Measurements from ENCODE around the gene METTL5. TPM values are rescaled to one million over a fixed set of nuclear protein-coding genes. Genes with fewer than 3 reads are reported as not detected.

METTL5 gene
- total RNA-seq, 1 donor from 2014 or later, result 44.0 TPM

GRCh38 chr2:169775354-169775753 lies 49.4 kb downstream of the METTL5 start:
- no peaks in the 10 kb centered on the region for H3K27me3 Mint-ChIP-seq (ENCODE audit: low read depth)
- H3K27ac Mint-ChIP-seq, result no peak overlapping the region
- peaks cover 12% of the 10 kb centered on the region for H3K4me1 Mint-ChIP-seq
- DNase-seq (ENCODE audit: low spot score in 2 of 2, unreplicated experiment in 2 of 2), result no peak
- no peak for TF ChIP-seq CTCF (IDR thresholded peaks at IDR 0.05; ENCODE audit: unreplicated experiment)
- no peak overlapping the region for H3K4me3 Mint-ChIP-seq
- H3K36me3 Mint-ChIP-seq, result peaks cover 7% of the 10 kb centered on the region
- peaks cover 3% of the 10 kb centered on the region for H3K9me3 Mint-ChIP-seq

GRCh38 chr2:169772651-169773050 lies 52.1 kb downstream of the METTL5 start:
- Mint-ChIP-seq H3K27ac (no peak overlapping the region), H3K27me3 (ENCODE audit: low read depth) (no peaks in the 10 kb centered on the region), H3K36me3 (no peaks in the 10 kb centered on the region), H3K4me1 (peaks cover 12% of the 10 kb centered on the region), H3K9me3 (no peaks in the 10 kb centered on the region), H3K4me3 (no peak overlapping the region)
- no peak for TF ChIP-seq CTCF (IDR thresholded peaks at IDR 0.05; ENCODE audit: unreplicated experiment)
- no peak for DNase-seq (ENCODE audit: low spot score in 2 of 2, unreplicated experiment in 2 of 2)

GRCh38 chr2:169771612-169772011 lies 53.1 kb downstream of the METTL5 start:
- H3K27ac Mint-ChIP-seq, result no peak overlapping the region
- TF ChIP-seq CTCF (IDR thresholded peaks at IDR 0.05; ENCODE audit: unreplicated experiment), result no peak
- no peak overlapping the region for H3K4me3 Mint-ChIP-seq
- H3K36me3 Mint-ChIP-seq, result no peaks in the 10 kb centered on the region
- no peaks in the 10 kb centered on the region for H3K27me3 Mint-ChIP-seq (ENCODE audit: low read depth)
- no peak for DNase-seq (ENCODE audit: low spot score in 2 of 2, unreplicated experiment in 2 of 2)
- H3K9me3 Mint-ChIP-seq, result no peaks in the 10 kb centered on the region
- peaks cover 12% of the 10 kb centered on the region for H3K4me1 Mint-ChIP-seq

- no peaks in the 10 kb centered on the region for H3K27me3 Mint-ChIP-seq (ENCODE audit: low read depth)
- no peak overlapping the region for H3K4me3 Mint-ChIP-seq
- H3K4me1 Mint-ChIP-seq, result peaks cover 6% of the 10 kb centered on the region
- no peak for DNase-seq (ENCODE audit: low spot score in 2 of 2, unreplicated experiment in 2 of 2)
- no peaks in the 10 kb centered on the region for H3K36me3 Mint-ChIP-seq
- H3K27ac Mint-ChIP-seq, result no peak overlapping the region
- no peak for TF ChIP-seq CTCF (IDR thresholded peaks at IDR 0.05; ENCODE audit: unreplicated experiment)
- no peaks in the 10 kb centered on the region for H3K9me3 Mint-ChIP-seq
Observed at GRCh38 chr2:169771021-169771420, 53.7 kb downstream of the METTL5 start.

- no peaks in the 10 kb centered on the region for H3K27me3 Mint-ChIP-seq (ENCODE audit: low read depth)
- no peaks in the 10 kb centered on the region for H3K9me3 Mint-ChIP-seq
- no peak overlapping the region for H3K4me3 Mint-ChIP-seq
- no peak overlapping the region for H3K27ac Mint-ChIP-seq
- peaks cover 7% of the 10 kb centered on the region for H3K4me1 Mint-ChIP-seq
- no peak for DNase-seq (ENCODE audit: low spot score in 2 of 2, unreplicated experiment in 2 of 2)
- H3K36me3 Mint-ChIP-seq, result no peaks in the 10 kb centered on the region
- TF ChIP-seq CTCF (IDR thresholded peaks at IDR 0.05; ENCODE audit: unreplicated experiment), result no peak
Observed at GRCh38 chr2:169768262-169768995, 56.3 kb downstream of the METTL5 start.
